ELF-1 (cell line): ENCODE data around the gene ERC2.

Experiments used
- DNase-seq: peaks from one replicate; pipeline ENCODE4 v3.0.0-alpha.2; 2016; ENCODE audit warnings: low read depth, low spot score

ERC2 gene

DNA sequence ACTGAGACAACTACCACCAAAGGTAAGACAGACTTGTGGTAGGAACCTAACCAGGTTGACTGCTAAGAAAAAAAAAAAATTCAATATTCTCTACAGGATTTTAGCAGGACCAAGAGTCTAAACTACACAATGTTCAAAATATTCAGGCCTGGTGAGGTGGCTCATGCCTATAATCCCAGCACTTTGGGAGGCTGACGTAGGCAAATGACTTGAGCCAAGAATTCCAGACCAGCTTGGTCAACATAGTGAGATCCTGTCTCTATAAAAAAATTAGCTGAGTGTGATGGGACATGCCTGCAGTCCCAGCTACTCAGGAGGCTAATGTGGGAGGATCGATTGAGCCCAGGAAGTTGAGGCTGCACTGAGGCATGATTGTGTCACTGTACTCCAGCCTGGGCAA is 639.6 kb downstream of the ERC2 start:
- no peak for DNase-seq

DNA sequence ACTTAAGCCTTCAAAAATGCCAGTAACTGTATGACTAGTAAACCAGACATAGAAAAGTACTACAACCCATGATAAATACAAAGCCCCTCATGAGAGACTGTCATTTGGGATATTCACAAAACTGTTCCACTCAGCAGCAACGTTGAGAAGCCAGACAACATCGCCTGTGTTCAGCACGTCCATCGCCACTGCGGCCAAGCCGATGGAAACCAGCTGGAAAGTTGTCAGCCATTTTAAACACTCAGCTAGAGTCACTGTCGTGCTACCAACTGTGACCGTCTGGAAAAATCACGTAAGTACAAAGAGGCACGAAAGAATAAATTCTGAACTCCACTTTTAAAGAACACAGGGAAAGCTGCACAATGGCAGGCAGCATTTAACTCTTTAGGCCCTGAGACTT is 640.5 kb downstream of the ERC2 start:
- DNase-seq = no peak

DNA sequence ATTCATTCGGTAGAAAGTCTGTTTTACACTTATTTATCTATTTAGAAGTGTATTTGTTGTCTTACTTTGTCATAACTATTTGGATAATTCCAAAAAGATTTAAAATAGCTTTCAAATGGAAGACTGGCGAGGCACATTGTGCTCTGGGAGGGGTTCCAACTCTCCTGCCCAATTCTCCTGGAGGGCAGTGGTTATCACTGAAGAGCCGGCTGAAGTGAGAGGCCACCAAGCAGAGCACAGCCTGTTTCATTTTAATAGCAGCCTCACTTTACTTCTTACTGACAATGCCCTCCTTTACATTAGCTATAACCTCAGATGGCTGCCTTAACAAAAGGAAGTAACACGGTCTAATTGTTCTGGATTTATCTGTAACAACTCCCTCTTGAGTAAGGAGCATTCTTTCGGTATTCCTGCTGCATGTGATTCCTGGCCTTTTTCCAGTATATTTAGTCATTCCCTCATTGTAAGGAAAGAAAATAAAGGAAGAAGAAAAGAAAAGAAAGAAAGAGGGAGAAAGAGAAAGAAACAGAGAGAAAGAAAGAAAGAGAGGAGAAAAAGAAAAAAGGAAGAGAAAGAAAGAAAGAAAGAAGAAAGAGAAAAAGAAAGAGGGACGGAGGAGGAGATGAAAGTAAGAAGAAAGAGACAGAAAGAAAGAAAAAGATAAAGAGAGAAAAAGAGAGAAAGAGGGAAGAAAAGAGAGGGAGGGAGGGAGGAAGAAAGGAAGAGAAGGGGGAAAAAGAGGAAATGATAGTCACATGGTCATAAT is 641.4 kb downstream of the ERC2 start:
- no peak for DNase-seq

DNA sequence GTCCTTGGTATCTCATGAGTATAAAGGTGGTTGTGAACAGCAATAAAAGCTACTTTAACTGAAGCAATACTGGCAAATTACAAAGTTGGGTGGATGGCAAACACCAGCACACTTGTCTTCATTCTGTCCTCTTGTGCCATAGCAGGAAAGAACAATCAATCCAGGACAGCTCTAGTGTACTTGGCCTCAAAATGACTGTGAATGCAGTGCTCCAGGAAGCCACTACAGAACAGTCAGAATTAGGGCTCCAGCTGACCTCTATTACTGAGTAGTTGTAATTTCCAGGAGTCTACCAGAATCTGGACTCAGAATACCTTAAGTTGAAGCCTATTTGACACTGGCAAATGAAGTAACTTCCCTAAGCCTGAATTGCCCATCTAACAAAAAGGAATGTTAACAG is 642.2 kb downstream of the ERC2 start:
- DNase-seq = no peak

DNA sequence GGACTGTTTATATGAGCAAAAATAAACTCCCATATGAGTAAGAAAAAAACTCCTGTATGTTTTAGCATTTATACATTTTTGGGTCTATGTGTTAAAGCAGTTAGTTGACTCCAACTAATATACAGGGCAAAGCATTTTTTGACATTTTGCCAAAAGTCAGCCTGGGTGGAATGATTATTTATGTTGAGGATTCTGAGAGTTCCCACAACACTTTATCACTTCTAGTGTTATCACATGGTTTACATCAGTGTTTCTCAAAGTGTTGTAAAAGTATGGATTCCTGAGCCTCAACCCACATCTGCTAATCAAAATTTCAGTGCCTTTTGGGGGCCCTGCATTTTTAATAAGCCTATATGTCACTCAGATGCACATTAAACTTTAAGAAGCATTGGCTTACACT is 643.9 kb downstream of the ERC2 start:
- no peak for DNase-seq

GRCh38 chr3:55823829-55824228 is 644.4 kb downstream of the ERC2 start:
- no peak for DNase-seq

GRCh38 chr3:55823001-55823400 is 645.3 kb downstream of the ERC2 start:
- DNase-seq = no peak

GRCh38 chr3:55819005-55819404 is 649.3 kb downstream of the ERC2 start:
- DNase-seq = no peak

GRCh38 chr3:55818485-55818884 is 649.8 kb downstream of the ERC2 start:
- DNase-seq = no peak

DNA sequence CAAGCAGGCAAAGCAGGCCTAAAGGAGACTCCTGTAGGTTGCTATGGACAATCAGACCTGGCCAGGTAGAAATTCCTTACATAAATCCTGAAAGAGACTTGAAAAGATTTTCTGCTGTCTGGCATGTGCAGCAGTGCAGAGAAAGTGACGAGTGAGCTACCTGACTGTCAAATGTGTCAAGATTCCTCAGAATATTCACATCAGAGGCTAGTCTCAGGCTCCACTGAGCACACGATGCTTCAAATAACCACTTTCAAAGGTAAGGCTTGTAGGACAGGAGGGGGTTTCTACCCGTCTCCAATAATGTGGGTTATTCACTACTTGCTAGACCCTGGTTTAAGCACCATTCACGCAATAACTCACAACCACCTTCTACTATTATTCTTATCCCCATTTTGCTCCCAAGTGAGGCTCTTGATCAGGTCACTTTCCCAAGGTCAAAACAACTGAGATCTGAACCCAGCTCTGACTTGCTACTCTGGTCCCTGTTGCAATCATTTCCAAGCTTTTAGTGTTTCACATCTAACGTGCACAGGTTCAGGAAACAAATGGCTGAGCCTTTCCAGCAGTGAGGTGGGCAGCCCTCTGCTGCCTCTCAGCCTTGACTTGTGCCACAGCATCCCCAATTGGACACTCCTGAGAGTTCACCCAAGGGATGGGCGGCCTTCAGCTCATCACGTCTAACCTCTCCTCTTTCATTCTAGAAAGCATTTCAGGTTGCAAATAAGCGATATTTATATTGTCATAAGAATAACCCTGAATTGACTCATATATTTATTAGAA is 651.3 kb downstream of the ERC2 start:
- no peak for DNase-seq

GRCh38 chr3:55815262-55815661 is 653.0 kb downstream of the ERC2 start:
- DNase-seq = no peak

DNA sequence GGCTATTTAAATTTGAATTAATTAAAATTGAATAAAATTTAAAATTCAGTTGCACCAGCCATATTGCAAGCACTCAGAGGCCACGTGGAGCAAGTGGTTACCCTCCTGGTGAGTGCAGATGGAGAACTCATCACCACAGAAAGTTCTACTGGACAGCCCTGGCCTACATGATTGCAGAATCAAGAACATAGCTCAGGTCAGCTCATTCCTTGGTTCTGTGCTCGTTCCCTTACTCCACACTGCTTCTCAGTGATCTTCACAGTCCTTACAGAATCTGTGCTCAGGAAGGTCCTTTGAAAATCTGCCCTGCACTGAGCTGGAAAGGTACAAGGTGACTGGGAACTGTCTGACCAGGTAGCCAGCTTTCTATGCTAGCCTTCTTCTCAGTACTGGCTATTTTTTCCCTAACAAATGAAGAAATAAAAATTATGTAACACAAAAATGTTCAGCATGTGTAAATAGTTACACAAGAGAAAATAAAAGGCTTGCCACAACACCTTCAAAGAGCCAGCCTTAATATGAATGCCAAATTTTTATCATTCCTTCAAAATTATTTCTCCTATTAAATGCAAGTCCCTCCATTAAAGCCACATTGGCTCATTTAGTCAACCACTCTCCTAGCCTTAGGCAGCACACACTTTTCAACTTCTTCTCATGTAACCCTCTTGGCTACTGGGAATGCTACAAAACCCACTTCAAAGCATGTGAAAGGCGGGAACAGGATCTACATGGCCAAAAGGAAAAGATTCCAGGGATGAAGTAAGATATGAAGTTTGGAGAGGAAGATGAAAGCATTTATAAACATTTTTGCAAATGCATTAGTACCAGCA is 654.8 kb downstream of the ERC2 start:
- no peak for DNase-seq

- no peak for DNase-seq
These were observed 655.8 kb downstream of the ERC2 start for GRCh38 chr3:55812394-55813013.

DNA sequence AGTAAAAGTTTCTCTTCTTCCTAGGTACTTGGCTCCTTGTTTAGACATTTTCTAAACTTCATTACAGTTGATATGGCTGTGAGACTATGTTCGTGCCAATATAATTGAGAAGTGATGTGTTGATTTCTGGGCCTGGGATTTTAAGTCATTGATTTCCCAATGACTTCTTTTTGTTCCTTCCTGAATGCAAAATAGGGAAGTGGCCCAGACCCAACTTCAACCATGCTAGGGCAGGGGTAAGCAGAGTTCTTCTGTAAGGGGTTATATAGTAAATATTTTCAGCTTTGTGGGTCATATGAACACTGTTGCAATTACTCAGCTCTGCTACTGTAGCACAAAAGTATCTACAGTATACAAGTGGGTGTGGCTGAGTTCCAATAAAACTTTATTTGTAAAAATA is 661.1 kb downstream of the ERC2 start:
- DNase-seq = no peak

DNA sequence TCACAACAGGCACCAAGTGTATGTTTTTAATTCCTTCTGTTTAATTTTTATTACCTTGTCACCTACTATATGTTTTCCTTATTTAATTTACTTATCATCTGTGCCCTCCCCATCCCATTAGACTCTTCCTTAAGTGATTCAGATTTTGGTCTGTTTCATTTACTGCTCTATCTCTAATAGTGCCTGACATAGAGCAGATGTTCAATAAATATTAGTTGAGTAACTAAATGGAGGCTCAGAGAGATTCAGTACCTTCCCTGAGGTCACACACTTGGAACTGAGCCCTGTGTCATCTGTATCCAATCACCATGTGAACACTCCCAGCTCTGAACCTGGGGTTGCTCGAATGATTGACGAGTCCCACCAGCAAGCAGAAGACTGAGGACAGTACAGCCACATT is 663.1 kb downstream of the ERC2 start:
- no peak for DNase-seq

DNA sequence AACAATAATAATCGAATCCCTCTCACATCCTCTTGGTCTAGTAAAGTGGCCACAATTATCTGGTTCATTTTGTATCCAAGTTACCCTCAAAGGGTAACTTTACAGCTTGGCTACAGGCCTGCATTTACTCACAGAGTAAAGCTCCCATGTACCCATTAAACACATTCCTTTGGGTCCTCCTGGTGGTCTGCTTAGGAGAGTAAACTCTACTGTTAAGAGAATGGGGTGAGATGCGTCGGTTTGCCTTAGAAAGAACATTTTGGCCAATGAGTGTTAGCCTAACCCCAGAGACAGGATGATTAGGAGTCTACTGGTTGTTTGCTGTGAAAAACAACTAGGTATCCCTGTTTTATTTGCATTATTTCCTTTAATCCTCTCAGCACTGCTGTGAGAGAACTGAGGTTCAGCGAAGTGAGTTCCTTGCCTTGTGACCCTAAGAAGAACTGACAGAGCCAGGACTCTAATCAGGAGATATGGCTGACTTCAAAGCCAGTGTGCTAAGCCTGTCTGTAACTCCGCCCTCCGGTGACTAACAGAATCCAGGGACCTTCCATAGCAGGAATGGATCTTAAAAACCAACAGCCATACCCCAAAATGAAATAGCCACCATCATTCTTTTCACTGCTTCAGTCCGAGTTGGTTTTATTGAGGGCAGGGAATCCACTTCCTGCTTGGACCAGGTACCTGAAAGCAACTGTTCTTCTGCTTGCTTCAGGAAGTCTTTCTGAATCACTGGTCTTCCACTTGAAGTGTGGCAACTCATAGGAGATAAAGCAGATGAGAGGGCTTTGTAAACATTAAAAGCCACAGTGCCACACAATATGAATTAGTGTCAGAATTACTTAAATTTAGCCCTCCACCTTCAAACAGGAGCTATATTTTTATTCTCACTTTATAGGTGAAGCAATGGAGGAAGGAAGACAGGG is 663.8 kb downstream of the ERC2 start:
- peak; percentile 47 for DNase-seq

DNA sequence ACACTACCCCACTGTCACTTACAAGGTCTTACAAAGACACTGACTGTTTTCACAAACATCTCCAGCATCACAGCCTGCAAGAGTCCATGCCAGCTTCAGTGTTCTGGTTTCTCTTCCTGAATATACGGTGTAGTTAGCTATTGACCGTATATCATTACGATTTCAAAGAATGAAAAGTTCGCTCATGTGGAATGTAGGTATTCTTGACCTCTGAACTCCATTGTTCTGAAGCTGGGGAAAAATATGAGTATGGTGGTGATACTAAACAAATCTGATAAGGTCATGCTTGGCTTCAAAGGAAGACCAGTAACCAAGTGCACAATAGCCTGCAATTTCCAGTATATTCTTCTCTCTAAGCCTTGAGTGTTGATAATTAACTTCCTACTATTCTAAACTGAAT is 665.5 kb downstream of the ERC2 start:
- DNase-seq = no peak

GRCh38 chr3:55801676-55802075 is 666.6 kb downstream of the ERC2 start:
- no peak for DNase-seq

DNA sequence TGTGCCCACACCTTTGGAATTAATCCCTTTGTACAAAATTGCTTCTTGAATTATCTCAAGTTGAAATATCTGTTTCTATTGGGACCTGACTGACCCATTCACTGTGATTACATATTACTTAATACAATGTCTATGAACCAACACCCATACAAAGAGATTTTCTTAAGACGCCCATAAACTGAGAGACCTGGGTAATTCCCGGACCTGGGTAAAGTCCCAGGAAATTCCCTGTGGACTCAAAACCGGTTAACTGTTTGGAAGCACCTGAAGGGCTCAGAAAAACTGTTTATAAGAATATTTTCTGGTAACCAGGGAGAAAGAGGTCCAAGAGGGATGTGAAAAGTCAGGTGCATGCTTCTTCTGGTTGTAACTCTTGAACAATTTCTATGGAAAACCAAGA is 667.2 kb downstream of the ERC2 start:
- DNase-seq = no peak

GRCh38 chr3:55797775-55798174 is 670.5 kb downstream of the ERC2 start:
- DNase-seq = no peak

DNA sequence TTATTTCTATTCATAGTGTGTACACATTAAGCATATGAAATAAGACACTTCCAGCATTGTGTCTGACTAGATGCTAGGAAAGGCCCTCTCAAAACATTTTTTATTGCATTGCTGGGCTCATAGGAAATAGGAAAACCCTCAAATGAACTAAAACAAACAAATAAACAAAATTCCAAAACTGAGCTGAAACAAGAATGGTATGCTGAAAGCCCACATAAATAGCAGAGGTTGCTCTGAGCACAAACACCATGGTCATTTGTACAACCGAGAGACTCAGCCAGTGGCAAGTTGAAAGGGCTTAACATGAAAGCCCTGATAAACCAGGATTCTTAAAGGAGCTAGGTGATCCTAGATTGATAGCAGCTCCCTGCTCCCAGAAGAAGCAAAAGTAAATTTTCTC is 671.2 kb downstream of the ERC2 start:
- no peak for DNase-seq
